Activated naive CD4-positive, alpha-beta T cell treated with anti-CD3 and anti-CD28 coated beads, Interleukin-2, amount 50 U/mL, for 16 hours (primary cell): ENCODE results near the gene PDE10A.

ENCODE experiments used
- DNase-seq: peaks from one replicate; pipeline ENCODE4 v3.0.0-alpha.2; 2020

PDE10A gene

GRCh38 chr6:165677091-165677490 lies 14.1 kb upstream of the PDE10A start:
- no peak for DNase-seq

GRCh38 chr6:165676435-165677068 lies 13.5 kb upstream of the PDE10A start:
- no peak for DNase-seq

- no peak for DNase-seq
Observed at GRCh38 chr6:165675120-165675519, 12.1 kb upstream of the PDE10A start.

- no peak for DNase-seq
Observed at GRCh38 chr6:165674155-165675029, 11.4 kb upstream of the PDE10A start.

- DNase-seq, result no peak
Observed at GRCh38 chr6:165671222-165671768, 8.3 kb upstream of the PDE10A start.

- no peak for DNase-seq
Observed at GRCh38 chr6:165668951-165669350, 5.9 kb upstream of the PDE10A start.

GRCh38 chr6:165665384-165665672 lies 2.3 kb upstream of the PDE10A start:
- no peak for DNase-seq

GRCh38 chr6:165664559-165665383 lies 1.7 kb upstream of the PDE10A start:
- DNase-seq, result no peak

GRCh38 chr6:165663736-165664558 lies 906 bp upstream of the PDE10A start:
- DNase-seq, result no peak

GRCh38 chr6:165663377-165663735 lies 315 bp upstream of the PDE10A start:
- DNase-seq, result no peak

- DNase-seq, result no peak
Observed at GRCh38 chr6:165662041-165662748, 846 bp downstream of the PDE10A start.

- no peak for DNase-seq
Observed at GRCh38 chr6:165661664-165662025, 1.4 kb downstream of the PDE10A start.

GRCh38 chr6:165660857-165661663 lies 2.0 kb downstream of the PDE10A start:
- no peak for DNase-seq

GRCh38 chr6:165659945-165660856 lies 2.8 kb downstream of the PDE10A start:
- DNase-seq, result no peak

- no peak for DNase-seq
Observed at GRCh38 chr6:165658395-165659058, 4.5 kb downstream of the PDE10A start.

- no peak for DNase-seq
Observed at GRCh38 chr6:165657325-165657680, 5.7 kb downstream of the PDE10A start.

- DNase-seq, result no peak
Observed at GRCh38 chr6:165656581-165657324, 6.3 kb downstream of the PDE10A start.

GRCh38 chr6:165655191-165655590 lies 7.8 kb downstream of the PDE10A start:
- no peak for DNase-seq

- no peak for DNase-seq
Observed at GRCh38 chr6:165654144-165654543, 8.9 kb downstream of the PDE10A start.
